GM12865 (cell line): ENCODE results near the gene DIP2B.

Experiments used
- DNase-seq: peaks from one replicate; pipeline ENCODE4 v3.0.0; 2010; ENCODE audit warnings: low read depth
- H3K4me3 ChIP-seq: 2 replicates; pipeline ENCODE4 v1.5.1; 2011; ENCODE audit warnings: mild to moderate bottlenecking, low read depth, low read length, control low read depth
- CTCF ChIP-seq: IDR thresholded peaks from 2 replicates; pipeline ENCODE4 v1.5.1; 2011; ENCODE audit warnings: low read length, control low read depth, low read depth, inconsistent platforms; ENCODE audit not compliant: insufficient read depth; ENCODE audit errors: missing control alignments

The DIP2B gene

DNA sequence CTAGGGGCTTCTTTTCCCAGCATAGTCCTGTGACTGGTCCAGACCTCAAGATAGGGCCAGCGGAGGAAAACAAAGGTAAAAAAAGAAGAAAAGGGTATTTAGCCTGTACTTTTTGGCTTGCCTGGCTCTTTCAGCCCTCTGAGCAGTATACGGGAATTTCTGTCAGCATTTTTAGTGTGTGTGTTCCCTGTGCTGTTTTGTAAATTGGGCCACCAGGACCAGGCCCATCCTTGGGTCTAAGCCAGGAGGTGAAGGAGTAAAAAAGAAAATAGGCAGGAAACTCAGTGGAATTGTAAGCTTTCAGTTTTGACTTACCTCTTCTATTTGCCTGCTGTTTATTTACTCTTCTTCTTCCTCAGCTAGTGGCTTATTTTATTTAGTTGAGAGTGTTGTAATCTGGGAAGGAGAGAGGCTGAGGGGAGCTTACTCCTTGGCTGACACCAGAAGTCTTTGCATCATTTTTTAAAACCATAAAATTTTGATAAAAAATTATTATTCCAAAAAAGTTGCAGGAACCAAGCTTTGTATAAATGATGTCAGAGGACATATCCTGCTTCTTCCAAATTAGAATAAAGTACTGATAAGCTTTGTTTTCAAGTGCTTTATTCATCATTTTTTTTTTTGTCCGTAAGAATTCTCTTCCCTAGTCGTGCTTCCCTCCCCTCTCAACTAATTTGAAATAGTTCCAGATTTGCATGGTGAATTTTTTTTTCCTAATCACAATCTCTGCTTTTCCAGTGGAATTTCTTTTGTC is 63.7 kb downstream of the DIP2B start:
- TF ChIP-seq CTCF, result no peak

DNA sequence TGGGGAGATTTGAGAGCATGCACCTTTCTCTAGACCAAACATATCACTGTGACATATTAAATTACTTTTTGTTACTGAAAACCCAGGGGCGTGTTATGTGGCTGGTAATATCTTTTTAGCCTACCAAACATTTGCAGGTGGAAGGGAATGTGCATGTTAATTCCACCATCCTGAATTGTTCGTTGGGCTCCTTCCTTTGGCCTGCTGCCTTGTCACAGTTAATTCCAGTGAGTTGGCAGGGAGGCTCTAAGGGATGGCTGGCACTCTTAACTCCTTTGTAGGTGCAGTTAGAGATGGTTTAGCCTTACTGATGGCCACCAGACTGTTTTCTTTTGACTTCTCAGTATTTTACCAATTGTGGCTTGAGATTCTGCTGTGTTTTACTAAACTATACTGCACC is 64.5 kb downstream of the DIP2B start:
- no peak for TF ChIP-seq CTCF
- no peak overlapping the region for H3K4me3 ChIP-seq
- DNase-seq, result no peak

More for the DNA sequence above, 63.7 kb downstream of the DIP2B start:
- H3K4me3 ChIP-seq, result no peak overlapping the region
- no peak for DNase-seq

DNA sequence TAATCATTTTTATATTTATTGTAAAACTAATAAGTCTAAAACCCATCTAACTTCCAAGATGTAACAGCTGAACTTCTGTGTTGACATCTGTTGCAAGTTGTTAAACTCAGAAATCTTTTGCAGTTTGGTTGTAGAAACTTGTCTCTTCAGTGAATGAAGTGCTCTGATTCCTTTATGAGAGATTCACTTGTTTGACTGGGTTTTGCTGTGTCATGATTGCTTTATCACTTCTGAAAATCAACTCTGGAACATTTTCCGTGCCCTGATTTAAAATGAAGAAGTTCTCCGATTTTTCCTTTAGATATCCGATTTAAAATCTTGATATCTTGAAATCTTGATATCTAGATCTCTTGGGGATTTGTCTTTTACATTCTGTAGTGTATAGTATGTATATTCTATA is 65.1 kb downstream of the DIP2B start:
- TF ChIP-seq CTCF, result no peak
- H3K4me3 ChIP-seq, result no peak overlapping the region
- no peak for DNase-seq

GRCh38 chr12:50571786-50572185 is 67.0 kb downstream of the DIP2B start:
- no peak overlapping the region for H3K4me3 ChIP-seq
- no peak for TF ChIP-seq CTCF
- DNase-seq, result no peak

- no peak for TF ChIP-seq CTCF
- H3K4me3 ChIP-seq, result no peak overlapping the region
- no peak for DNase-seq
Measured at GRCh38 chr12:50572287-50572686, 67.5 kb downstream of the DIP2B start.

DNA sequence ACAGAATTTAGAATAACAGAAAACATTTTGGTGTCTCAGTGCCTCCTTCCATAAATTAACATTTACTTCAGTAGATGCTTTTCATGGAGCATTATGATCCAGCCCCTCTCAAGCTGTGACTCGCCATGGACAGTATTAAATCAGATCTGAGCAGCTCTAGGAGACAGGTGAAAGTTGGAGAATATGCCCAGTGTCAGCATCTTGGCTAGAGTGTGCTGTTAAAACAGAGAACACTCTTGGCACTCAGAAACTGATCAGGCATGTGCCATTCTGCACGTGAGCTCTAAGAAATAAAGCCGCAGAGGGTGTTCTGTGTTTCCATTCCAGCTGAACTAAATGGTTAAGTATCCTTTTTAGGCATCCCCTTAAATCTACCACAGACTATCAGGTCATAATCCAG is 68.0 kb downstream of the DIP2B start:
- no peak overlapping the region for H3K4me3 ChIP-seq
- no peak for TF ChIP-seq CTCF
- DNase-seq, result no peak

DNA sequence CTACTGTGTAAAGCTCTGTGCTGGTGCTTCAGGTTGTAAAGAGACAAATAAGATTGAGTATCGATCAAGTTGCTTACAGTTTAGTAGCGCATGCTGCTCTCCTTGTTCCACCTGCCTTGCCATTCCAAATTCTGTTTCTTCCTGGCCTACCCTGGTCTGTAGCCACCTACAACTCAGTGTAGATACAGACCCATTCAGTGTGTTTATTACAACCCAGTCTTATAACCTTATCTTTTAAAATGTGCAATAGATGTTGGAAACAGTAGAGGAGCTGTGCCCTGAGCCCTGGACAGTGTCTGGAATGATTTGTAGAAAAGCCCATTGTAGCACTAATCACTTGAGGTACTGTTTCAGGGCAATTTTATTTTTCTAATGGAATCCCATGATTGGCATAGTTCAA is 68.5 kb downstream of the DIP2B start:
- no peak for DNase-seq
- no peak overlapping the region for H3K4me3 ChIP-seq
- no peak for TF ChIP-seq CTCF
